ENCODE results near the gene DHODH.

DNA sequence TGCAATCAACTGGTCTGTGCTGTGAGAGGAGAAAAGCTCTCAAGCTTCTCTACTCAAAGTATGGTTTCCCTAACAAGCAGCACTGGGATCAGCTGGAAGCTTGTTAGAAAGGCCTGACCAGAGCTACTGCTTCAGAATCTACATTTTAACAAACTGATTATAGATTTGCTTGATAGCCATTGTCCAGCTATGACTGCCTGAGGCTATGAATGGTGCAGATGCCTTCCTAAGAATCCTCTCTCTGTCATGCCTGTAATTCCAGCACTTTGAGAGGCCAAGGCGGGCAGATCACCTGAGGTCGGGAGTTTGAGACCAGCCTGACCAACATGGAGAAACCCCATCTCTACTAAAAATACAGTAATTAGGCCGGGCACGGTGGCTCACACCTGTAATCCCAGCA lies 37.0 kb upstream of the DHODH start:
- TF ChIP-seq, protein P1, sequence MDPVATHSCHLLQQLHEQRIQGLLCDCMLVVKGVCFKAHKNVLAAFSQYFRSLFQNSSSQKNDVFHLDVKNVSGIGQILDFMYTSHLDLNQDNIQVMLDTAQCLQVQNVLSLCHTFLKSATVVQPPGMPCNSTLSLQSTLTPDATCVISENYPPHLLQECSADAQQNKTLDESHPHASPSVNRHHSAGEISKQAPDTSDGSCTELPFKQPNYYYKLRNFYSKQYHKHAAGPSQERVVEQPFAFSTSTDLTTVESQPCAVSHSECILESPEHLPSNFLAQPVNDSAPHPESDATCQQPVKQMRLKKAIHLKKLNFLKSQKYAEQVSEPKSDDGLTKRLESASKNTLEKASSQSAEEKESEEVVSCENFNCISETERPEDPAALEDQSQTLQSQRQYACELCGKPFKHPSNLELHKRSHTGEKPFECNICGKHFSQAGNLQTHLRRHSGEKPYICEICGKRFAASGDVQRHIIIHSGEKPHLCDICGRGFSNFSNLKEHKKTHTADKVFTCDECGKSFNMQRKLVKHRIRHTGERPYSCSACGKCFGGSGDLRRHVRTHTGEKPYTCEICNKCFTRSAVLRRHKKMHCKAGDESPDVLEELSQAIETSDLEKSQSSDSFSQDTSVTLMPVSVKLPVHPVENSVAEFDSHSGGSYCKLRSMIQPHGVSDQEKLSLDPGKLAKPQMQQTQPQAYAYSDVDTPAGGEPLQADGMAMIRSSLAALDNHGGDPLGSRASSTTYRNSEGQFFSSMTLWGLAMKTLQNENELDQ (tag by site-specific recombination; IDR thresholded peaks at IDR 0.05; ENCODE audit: low read depth), result no peak
- TF ChIP-seq KLF9 (tag by site-specific recombination; IDR thresholded peaks at IDR 0.05; ENCODE audit: low read depth), result no peak
- TF ChIP-seq, protein P2, sequence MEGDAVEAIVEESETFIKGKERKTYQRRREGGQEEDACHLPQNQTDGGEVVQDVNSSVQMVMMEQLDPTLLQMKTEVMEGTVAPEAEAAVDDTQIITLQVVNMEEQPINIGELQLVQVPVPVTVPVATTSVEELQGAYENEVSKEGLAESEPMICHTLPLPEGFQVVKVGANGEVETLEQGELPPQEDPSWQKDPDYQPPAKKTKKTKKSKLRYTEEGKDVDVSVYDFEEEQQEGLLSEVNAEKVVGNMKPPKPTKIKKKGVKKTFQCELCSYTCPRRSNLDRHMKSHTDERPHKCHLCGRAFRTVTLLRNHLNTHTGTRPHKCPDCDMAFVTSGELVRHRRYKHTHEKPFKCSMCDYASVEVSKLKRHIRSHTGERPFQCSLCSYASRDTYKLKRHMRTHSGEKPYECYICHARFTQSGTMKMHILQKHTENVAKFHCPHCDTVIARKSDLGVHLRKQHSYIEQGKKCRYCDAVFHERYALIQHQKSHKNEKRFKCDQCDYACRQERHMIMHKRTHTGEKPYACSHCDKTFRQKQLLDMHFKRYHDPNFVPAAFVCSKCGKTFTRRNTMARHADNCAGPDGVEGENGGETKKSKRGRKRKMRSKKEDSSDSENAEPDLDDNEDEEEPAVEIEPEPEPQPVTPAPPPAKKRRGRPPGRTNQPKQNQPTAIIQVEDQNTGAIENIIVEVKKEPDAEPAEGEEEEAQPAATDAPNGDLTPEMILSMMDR (tag by site-specific recombination; IDR thresholded peaks at IDR 0.05), result no peak
- TF ChIP-seq ZNF274 (IDR thresholded peaks at IDR 0.05; ENCODE audit: low read length), result no peak
- no peak for TF ChIP-seq ZNF274 (tag by site-specific recombination; IDR thresholded peaks at IDR 0.05; ENCODE audit: borderline replicate concordance)
- TF ChIP-seq MEIS1 (CRISPR knock-in tag; IDR thresholded peaks at IDR 0.05; ENCODE audit: borderline replicate concordance), result no peak
- TF ChIP-seq, protein P3, sequence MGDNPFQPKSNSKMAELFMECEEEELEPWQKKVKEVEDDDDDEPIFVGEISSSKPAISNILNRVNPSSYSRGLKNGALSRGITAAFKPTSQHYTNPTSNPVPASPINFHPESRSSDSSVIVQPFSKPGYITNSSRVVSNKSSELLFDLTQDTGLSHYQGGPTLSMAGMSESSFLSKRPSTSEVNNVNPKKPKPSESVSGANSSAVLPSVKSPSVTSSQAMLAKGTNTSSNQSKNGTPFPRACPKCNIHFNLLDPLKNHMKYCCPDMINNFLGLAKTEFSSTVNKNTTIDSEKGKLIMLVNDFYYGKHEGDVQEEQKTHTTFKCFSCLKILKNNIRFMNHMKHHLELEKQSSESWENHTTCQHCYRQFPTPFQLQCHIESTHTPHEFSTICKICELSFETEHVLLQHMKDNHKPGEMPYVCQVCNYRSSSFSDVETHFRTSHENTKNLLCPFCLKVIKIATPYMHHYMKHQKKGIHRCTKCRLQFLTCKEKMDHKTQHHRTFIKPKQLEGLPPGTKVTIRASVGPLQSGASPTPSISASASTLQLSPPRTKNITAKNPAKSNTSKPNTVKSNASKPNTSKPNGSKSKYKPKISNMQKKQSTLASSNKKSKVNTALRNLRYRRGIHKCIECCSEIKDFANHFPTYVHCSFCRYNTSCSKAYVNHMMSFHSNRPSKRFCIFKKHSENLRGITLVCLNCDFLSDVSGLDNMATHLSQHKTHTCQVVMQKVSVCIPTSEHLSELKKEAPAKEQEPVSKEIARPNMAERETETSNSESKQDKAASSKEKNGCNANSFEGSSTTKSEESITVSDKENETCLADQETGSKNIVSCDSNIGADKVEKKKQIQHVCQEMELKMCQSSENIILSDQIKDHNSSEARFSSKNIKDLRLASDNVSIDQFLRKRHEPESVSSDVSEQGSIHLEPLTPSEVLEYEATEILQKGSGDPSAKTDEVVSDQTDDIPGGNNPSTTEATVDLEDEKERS (tag by site-specific recombination; IDR thresholded peaks at IDR 0.05), result no peak
- TF ChIP-seq SETDB1 (IDR thresholded peaks at IDR 0.05; ENCODE audit: insufficient read length, low read length), result no peak
